SW 1271 (cell line): ENCODE data around the gene NPAS1.
"Not testable (repeated sequence)": the region's sequence is repeated elsewhere in the genome, so short reads cannot be mapped to it uniquely, and the experiment has no call there.

Source experiments
- DNase-seq, 2 experiments: peaks; one replicate each; lab custom pipeline; 2025; lab: John Stamatoyannopoulos, UW

Gene NPAS1

DNA sequence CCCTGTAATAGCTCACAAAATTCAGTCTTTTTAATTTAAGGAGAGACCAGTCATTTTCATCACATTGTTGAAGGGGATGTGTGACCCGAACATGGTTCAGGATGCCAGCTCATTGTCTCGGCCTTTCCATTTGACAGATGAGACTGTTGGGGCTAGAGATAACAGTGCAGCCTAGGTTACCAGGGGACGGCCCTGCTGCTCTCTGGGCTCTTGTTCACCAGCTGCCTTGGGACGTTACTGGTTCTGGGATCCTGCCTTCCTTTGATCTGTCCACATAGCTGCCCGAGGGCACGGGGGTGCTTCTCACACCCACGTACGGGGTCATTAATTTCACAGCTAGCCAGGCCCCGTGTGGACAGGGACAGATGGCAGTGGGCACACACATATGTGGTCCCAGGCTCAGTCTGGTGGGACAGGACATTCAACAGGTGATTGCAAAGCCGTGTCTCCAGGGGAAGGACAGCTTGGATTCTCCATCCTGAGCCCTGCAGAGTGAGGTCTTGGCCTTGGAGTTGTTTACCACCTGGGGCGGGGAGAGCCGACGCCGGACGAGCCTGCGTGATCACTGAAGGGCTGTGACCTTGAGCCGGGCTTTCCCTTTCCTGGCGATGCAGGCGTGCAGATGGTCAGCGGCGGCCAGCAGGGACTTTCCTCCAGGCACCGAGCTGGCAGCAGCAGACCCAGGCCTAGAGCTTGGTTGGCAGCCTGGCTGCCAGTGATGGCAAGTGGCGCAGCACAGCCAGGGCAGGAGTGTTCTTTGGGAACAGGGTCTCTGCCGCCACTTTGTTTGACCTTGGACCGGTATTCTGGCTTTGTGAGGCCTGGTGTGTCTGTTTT is 26.7 kb upstream of the NPAS1 start:
- no peak for DNase-seq

DNA sequence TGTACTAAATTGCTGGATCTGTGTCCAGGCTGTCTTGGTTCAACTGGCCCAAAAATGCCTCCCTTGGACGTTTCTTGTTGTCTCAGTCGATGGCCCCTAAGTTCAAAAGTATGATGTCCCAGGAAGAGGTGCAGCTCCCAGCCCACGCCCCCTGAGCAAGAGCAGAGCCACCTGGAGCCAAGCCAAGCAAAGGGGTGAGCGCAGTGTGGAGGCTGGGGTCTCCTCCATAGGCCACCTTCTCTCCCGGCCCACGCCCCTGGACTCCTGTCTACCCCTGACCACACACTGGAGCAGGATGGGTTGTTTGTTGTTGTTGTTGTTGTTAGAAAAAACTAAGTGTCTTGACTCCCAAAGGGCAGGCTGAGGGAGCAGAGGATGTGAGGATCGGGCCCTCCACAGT is 26.0 kb upstream of the NPAS1 start:
- no peak for DNase-seq

DNA sequence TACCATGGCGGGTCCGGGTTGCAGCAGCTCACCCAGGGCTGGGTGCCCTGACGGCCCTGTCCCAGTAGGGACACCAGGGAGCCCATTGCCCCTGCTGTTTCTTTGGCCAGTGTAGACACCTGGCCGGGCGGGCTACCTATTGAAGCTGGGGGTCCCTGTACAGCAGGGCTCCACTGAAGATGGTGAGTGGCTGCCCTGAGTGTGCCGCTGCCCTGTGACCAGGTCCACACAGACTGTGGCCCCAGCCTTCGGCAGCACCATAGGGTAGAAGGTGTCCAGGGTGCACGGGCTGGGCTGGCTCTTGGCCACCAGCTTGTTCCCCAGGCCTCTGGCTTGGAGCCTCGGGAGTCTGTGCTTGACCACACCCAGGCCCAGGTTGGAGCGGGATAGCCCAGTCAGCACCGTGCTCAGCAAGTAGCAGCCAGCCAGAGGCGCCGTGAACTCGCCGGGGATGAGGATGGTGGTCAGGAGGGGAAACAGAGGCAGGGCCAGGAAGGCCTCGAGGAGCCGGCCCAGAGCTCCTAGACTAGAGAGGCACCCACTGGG is 25.4 kb upstream of the NPAS1 start:
- no peak for DNase-seq

DNA sequence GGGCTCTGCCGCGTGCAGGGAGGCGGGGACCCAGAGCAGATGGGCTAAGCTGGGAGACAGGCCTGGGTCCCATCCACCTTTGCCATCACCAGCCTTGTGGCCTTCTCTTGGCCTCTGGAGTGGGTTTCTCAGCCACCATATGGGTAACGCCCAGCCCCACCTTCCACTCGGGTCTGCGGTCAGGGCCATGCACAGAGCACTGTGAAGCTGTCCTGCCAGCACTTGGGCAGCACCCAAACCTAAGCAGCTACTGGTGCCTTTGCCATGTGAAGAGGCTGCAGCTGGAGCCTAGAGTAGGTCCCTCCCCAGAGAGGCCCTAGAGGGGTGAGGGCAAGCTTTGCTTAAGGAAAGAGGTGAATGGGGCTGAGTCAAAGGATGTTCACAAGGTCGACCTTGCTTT is 24.1 kb upstream of the NPAS1 start:
- no peak for DNase-seq

DNA sequence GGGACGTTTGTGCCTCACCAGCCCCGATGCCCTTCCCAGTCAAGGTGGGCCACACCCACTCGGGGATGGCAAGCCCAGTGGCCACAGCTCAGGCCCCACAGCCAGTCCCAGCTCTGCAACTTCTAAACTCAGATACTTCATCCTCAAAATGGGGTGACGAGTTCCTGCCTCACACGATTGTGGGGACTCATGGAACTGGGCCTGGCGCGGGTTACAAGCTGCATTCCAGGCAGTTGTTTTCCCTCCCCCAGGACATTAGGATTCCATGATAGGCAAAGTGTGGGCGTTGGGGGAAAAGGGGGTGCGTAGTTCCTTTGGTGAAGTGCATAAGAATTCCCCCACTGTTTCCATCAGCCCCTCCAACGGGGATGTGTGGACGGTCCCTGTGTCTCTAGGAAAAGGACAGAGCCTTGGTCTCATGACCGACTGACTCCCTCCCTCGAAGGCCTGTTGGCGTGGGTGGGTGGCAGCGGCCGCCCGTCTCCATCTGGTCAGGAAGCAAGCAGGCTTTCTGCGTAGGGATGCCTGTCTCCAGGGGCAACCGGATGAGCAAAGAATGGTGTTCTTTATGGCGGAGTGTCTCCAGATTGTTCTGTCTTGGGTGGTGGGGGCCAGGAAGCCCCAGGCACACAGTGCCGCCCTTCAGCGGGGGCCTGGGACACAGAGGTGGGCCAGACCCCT is 21.1 kb upstream of the NPAS1 start:
- DNase-seq = no peak

DNA sequence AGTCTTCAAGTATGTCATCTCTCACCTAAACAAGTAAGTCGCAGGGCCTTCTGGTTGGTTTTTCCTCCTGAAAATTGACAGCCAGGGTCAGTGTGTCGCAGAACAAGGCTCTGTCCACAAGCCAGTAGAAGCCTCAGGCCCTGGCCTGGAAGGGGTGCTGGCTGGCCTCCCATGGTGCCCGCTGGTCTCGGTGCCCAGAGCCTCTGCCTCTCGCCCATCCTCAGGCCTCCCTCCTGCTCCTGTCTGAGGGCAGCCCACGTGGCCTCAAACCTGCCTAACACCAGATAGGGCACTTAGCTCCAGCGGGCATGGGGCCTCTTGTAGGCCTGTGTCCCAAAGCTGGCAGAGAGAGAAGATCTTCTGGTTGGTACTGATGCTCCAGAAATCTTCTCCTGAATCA is 20.3 kb upstream of the NPAS1 start:
- DNase-seq = no peak

DNA sequence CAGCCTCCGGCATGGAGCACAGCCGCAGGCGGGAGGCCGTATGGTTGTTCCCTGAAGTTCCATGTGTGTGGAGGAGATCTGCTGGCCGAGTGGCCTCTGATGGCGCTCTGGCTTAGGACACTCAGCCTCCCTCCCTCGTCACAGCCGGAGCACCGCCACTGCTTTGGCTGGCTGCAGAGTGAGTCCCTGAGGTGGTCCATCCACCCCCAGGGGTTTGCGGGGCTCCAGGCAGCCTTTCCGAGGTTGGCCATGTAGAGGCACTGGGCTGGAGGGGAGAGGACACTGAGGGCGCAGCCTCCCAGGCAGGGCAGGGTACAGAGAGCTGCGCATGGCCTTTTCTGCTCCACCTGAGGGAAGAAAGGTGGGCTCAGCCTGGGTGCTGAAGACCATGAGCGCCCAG is 19.8 kb upstream of the NPAS1 start:
- no peak for DNase-seq

DNA sequence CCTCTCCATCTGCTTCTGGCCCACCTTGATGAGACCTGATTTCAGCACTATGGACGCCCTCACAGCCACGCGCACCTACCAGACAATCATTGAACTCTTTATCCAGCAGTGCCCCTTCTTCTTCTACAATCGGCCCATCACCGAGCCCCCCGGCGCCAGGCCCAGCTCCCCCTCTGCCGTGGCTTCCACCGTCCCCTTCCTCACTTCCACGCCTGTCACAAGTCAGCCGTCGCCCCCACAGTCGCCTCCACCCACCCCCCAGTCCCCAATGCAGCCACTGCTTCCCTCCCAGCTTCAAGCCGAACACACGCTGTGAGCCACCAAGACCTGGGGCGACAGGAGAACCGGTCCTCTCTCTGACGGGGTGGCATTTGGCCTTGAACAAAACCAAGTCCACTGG is 19.3 kb upstream of the NPAS1 start:
- DNase-seq = no peak

DNA sequence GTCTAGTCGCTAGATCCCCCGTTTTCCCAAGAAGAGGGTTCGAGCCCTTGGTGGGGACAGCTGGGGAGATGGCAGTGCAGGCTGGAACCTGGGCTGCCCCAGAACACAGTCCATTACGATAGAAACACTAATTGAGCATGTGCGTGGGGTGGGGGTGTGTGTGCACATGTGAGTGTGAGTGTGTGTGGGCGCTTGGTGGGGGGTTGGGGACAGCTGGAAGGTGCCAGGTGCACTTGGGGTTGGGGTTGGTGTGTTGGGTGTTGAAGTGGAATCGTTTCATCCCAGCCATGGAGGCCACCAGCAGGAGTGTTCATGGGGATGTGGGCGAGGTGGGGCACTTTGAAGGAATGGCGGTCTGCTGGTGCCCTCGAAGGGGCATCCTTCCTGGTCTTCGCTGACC is 18.1 kb upstream of the NPAS1 start:
- DNase-seq = no peak

DNA sequence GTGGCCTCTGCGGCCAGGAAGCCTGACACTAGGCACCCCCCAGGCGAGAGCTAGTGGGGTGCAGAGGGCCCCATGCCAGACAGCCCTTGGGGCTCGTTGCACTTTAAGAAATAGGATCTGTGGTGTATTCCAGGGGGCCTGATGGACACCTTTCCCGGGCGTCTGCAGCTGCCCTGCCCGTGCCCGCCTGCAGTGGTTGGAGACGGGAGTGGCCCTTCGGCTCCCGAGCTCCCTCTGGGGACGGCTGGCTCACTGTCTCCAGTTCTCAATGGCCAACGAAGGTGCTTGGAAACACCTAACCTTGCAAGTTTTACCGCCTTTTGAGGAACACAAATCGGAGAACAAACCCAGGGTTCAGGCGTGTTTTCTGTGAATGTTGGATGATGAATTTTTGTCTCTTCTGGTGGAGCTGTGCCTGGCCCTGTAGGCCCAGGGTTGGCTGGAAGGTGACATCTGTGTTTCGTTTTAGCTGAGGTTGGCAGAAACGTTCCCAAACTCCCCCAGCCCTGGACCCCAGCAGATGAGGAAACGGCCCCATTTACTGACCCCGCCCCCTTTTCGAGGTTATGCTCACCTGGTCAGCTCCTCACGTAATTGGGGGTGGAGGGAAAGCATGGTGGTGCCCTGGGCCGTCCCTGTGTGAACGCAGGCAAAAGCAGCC is 17.4 kb upstream of the NPAS1 start:
- DNase-seq = no peak

DNA sequence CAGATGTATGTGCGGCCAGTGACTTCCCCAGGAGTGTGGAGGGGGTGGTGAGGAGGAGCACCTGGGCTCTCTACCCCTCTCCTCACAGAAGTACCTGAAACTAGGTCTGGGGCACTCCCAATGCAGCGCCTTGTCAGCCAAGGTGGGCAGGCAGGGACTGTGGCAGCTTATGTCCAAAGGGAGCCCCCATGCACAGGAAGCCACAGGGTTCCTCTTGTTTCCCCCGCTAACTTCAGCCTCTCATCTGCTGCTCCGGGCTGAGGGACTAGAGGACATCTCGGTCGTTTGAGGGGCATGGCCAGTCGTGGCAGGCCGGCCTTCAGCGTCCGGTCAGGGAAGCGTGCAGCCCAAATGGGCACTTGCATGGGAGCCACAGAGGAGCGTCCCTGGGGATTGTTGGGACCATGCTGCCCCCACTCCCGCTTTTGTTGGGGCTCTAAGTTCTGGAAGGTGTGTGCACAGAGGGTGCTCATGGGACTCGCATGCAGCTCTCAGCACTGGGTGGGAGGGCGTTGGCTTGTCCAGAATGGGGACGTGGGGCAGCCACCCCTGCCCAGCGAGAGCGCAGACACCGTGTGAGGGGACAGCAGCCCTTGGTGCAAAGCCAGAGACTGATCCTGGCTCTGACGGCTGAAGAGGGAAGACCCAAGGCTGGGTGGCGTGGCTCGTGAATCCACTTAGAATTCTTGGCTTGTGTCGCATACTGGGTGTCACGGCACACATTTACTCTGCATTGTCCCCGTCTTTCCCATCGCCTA is 16.6 kb upstream of the NPAS1 start:
- DNase-seq = no peak

DNA sequence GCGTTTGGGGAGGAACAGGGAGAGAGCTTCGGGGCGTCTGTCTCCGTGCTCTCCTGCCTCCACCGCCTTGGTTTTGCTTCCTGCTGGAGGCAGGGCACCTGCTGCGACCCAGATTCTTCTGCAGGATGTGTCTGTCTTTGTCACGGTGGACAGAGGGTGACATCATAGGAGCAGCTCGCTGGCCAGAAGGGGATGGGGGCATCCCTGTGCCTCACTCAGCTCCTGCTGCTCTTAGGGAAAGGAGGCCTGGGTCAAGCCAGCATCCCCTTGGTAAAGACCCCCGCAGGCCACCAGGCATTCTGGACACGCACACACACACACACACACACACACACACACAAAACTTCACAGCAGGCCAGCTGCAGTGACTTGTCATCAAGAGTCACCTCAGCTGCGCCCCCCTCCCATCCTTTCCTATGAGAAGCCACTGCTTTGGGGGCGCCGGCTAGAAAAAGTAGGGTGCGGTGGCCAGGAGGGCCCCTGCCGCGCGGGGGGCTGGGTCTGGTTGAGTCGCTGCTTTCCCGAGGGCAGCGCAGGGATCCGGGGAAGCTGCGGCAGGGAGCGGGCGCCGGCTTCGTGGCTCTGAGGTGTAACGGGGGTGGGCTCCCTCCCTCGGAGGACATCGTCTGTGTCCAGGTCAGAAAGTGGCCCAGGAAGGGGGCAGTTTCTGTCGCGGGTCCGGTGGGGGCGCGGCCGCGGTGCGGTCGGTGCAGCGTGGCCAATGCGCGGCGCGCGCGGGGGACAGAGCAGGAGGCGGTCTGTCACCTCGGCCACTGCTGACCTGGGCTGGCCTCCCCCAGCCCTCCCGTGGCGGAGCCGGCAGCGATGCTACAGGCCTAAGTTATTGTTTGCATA is 15.8 kb upstream of the NPAS1 start:
- no peak for DNase-seq

DNA sequence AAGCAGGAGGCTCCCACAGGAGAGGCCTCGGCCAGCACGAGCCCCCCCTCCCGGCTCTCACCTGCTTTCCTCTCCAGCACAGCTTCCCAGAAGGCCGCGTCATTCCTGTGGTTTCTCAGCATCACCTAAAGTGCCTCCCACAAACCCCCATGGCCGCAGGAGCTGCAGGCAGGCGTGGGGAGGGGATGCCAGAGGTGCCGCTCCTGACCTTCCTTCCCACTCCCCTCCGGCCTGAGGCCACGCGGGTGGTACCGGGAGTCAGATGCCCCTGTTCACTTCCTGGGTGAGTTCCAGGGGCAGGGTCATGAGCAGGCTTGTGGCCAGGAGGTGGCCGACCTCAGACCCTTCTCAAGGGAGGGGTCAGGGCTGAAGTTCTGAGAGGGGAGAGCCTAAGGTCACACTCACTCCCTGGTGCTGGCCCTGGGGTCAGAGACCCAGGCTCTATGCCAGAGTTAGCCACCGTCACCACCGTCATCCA is 14.4 kb upstream of the NPAS1 start:
- DNase-seq = no peak

DNA sequence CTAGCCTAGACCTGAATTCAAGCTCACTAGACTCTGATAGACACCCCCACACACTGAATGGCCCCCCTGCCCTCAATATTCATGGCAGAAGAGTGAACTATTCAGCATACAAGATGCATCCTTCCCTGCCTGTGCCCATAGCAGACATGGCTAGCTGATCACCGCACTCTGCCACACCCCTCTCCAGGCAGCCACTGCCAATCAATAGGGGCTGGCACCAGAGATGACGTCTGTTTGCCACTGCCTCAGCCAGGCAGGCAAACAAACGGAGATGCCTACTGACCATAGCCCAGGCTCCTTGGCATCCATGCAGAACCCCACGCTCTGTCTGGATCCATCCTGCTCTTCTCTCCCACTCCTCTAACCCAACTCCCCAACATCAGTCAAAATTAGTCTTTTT is 13.8 kb upstream of the NPAS1 start:
- no peak for DNase-seq

DNA sequence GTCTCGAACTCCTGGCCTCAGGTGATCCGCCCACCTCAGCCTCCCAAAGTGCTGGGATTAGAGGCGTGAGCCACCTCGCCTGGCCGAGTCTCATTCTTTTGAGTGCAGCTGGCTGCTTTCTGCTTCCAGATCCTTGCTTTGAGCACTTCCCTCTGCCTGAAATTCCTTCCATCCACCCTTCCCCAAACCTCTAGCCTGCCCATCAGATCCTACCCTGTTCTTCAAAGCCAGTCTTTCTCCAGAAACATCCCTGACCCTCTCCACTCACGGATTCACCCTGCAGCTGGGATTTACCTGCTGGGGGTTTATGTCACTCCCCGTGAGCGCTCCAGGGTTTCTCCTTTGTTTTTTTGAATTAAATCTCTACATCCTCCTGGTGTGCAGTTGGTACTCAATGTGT is 13.1 kb upstream of the NPAS1 start:
- DNase-seq = no peak

DNA sequence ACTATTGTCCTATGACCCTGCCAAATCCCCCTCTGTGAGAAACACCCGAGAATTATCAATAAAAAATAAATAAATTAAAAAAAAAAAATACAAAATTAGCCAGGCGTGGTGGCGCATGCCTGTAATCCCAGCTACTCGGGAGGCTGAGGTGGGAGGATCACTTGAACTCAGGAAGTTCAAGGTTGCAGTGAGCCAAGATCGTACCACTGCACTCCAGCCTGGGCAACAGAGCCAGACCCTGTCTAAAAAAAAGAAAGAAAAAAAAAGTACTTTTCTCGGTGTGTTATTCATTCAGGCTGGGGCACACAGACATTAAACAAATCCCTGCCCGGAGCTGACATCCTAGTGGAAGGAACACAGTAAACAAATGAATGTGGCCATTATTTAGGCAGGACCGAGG is 9.1 kb upstream of the NPAS1 start:
- DNase-seq = not testable (repeated sequence)

DNA sequence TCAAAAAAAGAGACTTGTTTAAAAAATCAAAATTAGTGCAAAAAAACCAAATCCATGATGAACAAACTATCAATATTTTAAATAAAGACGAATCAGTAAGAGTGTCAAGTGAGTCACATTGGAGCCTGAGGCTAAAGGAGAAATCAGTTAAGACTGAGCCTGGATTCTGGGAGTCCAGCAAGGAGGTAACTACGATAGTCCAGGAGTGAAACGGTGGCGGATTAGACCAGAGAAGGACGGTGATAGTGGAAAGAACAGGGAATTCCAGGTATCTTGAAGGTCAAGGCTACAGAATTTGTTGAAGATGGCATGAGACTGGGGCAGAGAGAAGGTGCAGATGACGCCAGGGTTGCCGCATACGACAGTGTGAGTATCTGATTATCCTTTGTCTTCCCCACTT is 7.0 kb upstream of the NPAS1 start:
- DNase-seq = no peak

DNA sequence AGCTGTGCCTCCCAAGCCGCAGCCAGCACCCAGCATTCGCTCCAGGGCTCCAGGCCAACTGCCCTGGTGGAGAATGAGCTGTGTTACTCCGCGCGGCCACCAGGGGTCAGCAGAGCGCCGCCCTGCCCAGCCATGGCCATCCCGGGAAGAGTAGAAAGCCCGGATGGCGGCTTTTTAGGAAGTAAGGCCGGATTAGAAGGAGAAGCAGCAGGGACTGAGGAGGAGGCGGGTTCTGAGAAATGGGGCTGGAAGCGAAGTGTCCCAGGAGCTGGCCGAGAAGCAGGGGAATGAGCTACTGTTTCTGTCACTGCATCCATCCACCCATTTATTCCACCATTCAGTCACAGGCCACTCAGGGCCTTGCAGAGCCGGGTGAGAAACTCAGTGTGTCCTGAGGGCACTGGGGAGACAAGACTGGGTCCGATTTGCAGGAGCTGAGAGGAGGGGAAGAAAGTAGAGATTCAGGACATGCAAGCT is 6.6 kb upstream of the NPAS1 start:
- peak in 1 of 2 experiments; percentile 49 for DNase-seq

DNA sequence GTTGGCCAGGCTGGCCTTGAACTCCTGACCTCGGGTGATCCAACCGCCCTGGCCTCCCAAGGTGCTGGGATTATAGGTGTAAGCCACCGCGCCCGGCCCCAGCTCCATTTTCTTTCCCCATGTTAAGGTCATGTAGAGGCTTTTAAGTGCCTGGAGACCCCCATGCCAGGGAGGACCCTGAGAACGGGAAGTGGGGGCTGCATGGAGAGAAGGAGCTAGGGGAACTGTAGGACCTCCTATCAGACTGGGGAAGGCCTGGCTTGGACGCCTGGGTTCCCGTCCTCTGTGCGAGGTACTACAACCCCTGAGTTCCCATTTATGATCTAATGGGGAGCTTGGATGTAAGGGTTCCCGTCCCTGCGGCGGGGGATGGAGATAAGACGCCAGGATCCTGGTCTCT is 714 bp upstream of the NPAS1 start:
- DNase-seq = no peak

DNA sequence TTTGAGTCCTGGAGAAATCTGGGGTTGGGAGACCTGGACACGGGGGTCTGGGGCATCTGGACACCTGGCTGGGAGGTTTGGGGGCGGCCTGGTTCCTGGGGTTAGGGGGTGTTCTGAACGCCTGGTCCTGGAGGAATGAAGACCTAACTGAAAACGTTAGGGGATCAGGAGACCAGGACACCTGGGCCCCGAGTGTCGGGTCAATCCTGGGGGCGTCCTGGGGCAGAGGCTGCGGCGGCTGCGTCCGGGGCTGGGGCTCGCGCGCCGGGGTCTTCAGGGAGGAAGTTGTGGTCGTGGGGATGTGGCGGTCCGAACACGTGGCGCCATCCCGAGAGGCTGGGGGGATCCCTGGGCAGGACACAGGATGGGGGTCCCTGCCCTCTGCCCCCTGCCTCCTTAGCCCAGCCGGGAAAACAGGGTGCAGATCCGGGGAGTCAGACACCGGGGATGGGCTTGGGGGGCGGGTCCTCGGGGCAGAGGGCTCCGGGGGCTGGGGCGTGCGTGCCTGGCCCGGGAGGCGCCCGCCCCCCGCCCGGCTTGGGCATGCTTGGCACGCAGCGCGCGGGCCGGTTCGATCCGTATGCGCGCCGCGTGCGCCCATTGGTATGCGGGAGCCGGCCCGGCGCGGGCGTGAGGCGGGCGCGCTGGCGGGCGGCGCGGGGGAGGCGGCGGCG is 632 bp downstream of the NPAS1 start:
- DNase-seq = no peak
